Vagina (tissue), 2 donors: ENCODE results near the gene DPYSL3. TPM values are rescaled to one million over a fixed set of nuclear protein-coding genes. Genes with fewer than 3 reads are reported as not detected.

Experiments used
- DNase-seq, 2 donors: peaks; one replicate each; pipeline ENCODE4 v3.0.0-alpha.2; 2017; ENCODE audit errors: extremely low spot score in 2 of 2
- H3K27ac ChIP-seq: fragments of 200-600 bp; sonication (generic); one replicate; pipeline ENCODE4 v1.5.1; 2019
- H3K27me3 ChIP-seq: fragments of 200-600 bp; sonication (generic); one replicate; pipeline ENCODE4 v1.5.1; 2019
- H3K36me3 ChIP-seq, 2 donors: fragments of 200-600 bp; sonication (generic); one replicate each; pipeline ENCODE4 v1.5.1; 2017 to 2019
- H3K4me1 ChIP-seq: fragments of 200-600 bp; sonication (generic); one replicate; pipeline ENCODE4 v1.5.1; 2019
- H3K4me3 ChIP-seq, 2 donors: fragments of 200-600 bp; sonication (generic); 1 replicate in 1 of 2; 2 replicates in 1 of 2; pipeline ENCODE4 v1.5.1; 2016 to 2019
- H3K9me3 ChIP-seq: fragments of 200-600 bp; sonication (generic); one replicate; pipeline ENCODE4 v1.5.1; 2019
- CTCF ChIP-seq, 3 experiments: fragments of 450-650 bp in 2 of 3; fragments of 200-600 bp in 1 of 3; sonication (generic) in 1 of 3; IDR thresholded peaks; one replicate each; pipeline ENCODE4 v1.5.1; 2017 to 2019; ENCODE audit warnings: antibody characterized with exemption in 3 of 3, mild to moderate bottlenecking in 2 of 3, moderate library complexity in 2 of 3
- POLR2A ChIP-seq, 2 donors: fragments of 450-650 bp; IDR thresholded peaks; one replicate each; pipeline ENCODE4 v1.6.1; 2017; ENCODE audit warnings: antibody characterized with exemption in 2 of 2, mild to moderate bottlenecking in 2 of 2, moderate library complexity in 2 of 2
- POLR2AphosphoS5 ChIP-seq, 2 donors: sonication (generic); formaldehyde crosslinking; IDR thresholded peaks; one replicate each; pipeline ENCODE4 v1.9.0; 2017; ENCODE audit warnings: antibody characterized with exemption in 2 of 2, mild to moderate bottlenecking in 2 of 2, low read depth in 1 of 2; ENCODE audit not compliant: insufficient read depth in 1 of 2
- intact Hi-C: fragments of 100-400 bp; cut with DNase I; formaldehyde crosslinking; loops from one replicate; pipeline ENCODE4 v1.15.1; 2023
- total RNA-seq: library from RNA; depleted of rRNA; stranded (reverse); fragments of >200 nt; gene quantifications from one replicate; pipeline ENCODE4 v1.2.3, GENCODE V29; 2016

DPYSL3 gene
- total RNA-seq, 1 donor from 2014 or later = 68.5 TPM

DNA sequence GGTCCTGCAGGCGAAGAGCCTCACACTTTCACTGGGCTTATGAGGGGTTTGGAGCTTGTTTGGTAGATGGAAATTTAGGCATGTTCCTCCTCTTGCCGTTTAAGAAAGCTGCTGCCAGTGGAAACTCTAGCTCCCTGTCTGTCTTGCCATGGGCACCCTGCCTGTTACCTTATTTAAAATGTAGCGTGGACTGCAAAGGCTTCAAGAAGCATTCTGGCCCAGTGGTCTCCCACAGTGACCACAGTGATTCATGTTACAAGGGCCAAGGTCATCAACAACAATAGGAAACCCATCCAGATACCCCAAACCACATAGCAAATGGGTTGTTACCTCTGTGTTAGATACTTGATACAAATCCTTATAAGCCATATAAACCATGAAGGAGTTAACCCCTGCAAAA lies 96.6 kb downstream of the DPYSL3 start:
- no peak overlapping the region for H3K4me3 ChIP-seq
- no peak for DNase-seq
- no peaks in the 10 kb centered on the region for H3K9me3 ChIP-seq
- intact Hi-C loops = no loop called here
- peaks cover 0 to 24% of the 10 kb centered on the region in 2 donors for H3K36me3 ChIP-seq
- H3K4me1 ChIP-seq = peaks cover 30% of the 10 kb centered on the region
- H3K27ac ChIP-seq = no peak overlapping the region
- no peaks in the 10 kb centered on the region for H3K27me3 ChIP-seq
- TF ChIP-seq POLR2A (IDR thresholded peaks at IDR 0.05) (no peak), POLR2AphosphoS5 (IDR thresholded peaks at IDR 0.05; ENCODE audit: insufficient read depth in 1 of 2, low read depth in 1 of 2) (no peak), CTCF (IDR thresholded peaks at IDR 0.05) (no peak)

- no peak for TF ChIP-seq CTCF (IDR thresholded peaks at IDR 0.05)
- no peak for TF ChIP-seq POLR2A (IDR thresholded peaks at IDR 0.05)
- no peak for TF ChIP-seq POLR2AphosphoS5 (IDR thresholded peaks at IDR 0.05; ENCODE audit: insufficient read depth in 1 of 2, low read depth in 1 of 2)
- intact Hi-C loops = no loop called here
These were observed 97.3 kb downstream of the DPYSL3 start for GRCh38 chr5:147412561-147412960.

DNA sequence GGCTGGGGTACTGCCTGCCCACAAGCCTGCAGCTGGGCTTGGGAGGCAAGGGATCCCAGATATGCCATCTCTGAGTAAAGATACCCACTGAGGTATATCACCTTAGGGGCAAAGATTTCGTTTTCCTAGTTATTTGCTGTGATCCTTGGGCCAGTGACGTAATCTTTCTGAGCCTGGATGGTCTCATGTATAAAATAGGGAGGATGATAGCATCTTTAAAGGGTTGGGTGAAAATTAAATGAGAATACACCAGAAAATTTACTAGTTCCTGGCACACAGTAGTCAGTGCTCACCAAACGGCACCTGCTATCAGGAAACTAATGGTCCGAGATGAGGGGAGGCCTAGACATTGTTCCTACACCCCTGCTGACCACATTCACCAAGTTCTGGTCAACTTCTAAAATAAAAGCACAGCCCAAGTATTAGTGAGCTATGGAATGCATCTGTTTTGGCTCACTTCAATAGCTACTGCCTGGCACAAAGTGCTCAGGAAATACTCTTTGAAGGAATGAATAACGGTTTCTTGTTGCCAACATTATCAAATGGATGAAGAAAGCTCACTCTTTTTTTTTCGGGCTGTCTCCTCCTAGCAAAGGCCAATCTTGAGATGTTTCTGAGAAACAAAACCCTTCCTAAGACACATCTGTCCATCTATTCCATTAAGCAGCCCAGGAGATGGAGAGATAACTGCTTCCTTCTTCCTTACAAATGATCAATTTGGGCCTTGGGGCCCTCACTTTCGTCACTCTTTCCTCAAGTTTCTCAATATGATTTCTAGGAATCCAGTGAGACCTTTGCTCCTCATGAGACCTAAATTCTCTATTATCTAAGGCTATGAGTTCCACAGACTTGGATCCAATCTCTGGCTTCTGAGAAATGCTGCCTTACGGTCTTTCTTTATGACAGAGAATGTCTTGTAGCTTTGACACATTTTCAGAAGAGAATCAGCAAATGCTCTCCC lies 98.2 kb downstream of the DPYSL3 start:
- intact Hi-C loops = no loop called here
- no peak for DNase-seq
- no peak overlapping the region for H3K4me3 ChIP-seq
- H3K27me3 ChIP-seq = no peaks in the 10 kb centered on the region
- H3K4me1 ChIP-seq = peaks cover 20% of the 10 kb centered on the region
- H3K9me3 ChIP-seq = no peaks in the 10 kb centered on the region
- TF ChIP-seq POLR2AphosphoS5 (IDR thresholded peaks at IDR 0.05; ENCODE audit: insufficient read depth in 1 of 2, low read depth in 1 of 2) (no peak), POLR2A (IDR thresholded peaks at IDR 0.05) (no peak), CTCF (IDR thresholded peaks at IDR 0.05) (no peak)
- peaks cover 0 to 27% of the 10 kb centered on the region in 2 donors for H3K36me3 ChIP-seq
- H3K27ac ChIP-seq = peak overlapping the region; percentile 74

More at GRCh38 chr5:147412561-147412960, 97.3 kb downstream of the DPYSL3 start:
- no peaks in the 10 kb centered on the region for H3K9me3 ChIP-seq
- H3K4me3 ChIP-seq = no peak overlapping the region
- peaks cover 0 to 23% of the 10 kb centered on the region in 2 donors for H3K36me3 ChIP-seq
- no peak for DNase-seq
- no peaks in the 10 kb centered on the region for H3K27me3 ChIP-seq
- H3K4me1 ChIP-seq = peaks cover 23% of the 10 kb centered on the region
- H3K27ac ChIP-seq = no peak overlapping the region

DNA sequence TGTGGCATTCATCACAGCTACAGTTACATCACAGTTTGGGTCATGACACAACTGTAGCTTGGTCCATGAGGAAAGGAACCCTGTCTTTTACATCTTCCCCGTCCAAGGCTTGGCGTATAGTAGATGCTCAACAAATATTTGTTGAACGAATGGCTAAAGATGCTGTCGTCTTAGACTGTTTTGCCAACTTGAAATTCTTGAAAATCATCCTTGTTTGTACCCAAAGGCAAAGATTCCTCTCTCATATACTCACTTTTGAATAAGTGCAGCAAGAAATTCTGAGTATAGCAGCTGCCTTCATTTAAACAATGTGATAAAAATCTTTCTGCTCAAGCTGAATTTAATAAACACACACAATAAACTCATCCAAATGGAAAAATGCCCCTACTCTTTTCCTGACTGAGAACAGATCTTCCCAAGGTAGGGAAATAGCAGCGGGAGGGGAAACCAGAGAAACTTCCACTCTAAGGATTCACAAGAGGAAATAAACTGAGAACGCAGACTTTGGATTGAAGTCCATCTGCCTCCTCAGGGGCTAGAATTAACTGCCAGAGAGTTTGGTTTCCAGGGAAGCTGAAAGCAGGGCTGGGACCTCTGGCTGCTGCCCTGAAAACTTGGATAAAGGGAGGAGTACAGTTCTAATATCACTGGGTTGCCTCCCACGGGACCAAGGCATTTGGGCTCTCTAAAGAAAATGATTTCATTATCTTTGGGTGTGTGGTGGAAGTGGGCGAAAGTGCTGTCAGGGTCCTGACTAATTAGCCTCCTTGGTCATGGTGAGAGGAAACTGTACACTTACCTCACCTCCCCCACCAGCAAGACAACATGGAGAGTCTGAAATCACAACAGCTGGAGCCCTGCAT lies 99.1 kb downstream of the DPYSL3 start:
- Histone ChIP-seq H3K4me3 (no peak overlapping the region), H3K36me3 (peaks cover 0 to 27% of the 10 kb centered on the region in 2 donors), H3K4me1 (peaks cover 20% of the 10 kb centered on the region), H3K27me3 (no peaks in the 10 kb centered on the region), H3K9me3 (no peaks in the 10 kb centered on the region), H3K27ac (peak overlapping the region; percentile 74)
- DNase-seq = no peak
- TF ChIP-seq CTCF (IDR thresholded peaks at IDR 0.05) (no peak), POLR2A (IDR thresholded peaks at IDR 0.05) (no peak), POLR2AphosphoS5 (IDR thresholded peaks at IDR 0.05; ENCODE audit: insufficient read depth in 1 of 2, low read depth in 1 of 2) (no peak)
- intact Hi-C loops = no loop called here
